Adrenal gland (tissue), 12 donors: ENCODE data around the gene DAZAP1. TPM values are rescaled to one million over a fixed set of nuclear protein-coding genes. Genes with fewer than 3 reads are reported as not detected.

Source experiments
- DNase-seq, 7 donors: peaks; one replicate each; pipeline ENCODE4 v3.0.0-alpha.2; 2019 to 2020
- H3K27ac ChIP-seq, 5 donors: fragments of 200-600 bp; sonication (generic) in 4 of 5; 1 replicate in 3 of 5; 2 replicates in 2 of 5; pipeline versions ENCODE4 v1.5.1 to v1.8.0; 2016 to 2020; ENCODE audit warnings: mild to moderate bottlenecking in 1 of 5
- H3K27me3 ChIP-seq: fragments of 200-600 bp; 2 replicates; pipeline ENCODE4 v1.8.0; 2021
- H3K36me3 ChIP-seq, 2 donors: fragments of 200-600 bp; replicated peaks in 1 of 2; 1 replicate in 1 of 2; 2 replicates in 1 of 2; pipeline versions ENCODE4 v1.5.1 to v1.8.0; 2018 to 2022
- H3K4me1 ChIP-seq, 2 donors: fragments of 200-600 bp; replicated peaks in 1 of 2; 1 replicate in 1 of 2; 2 replicates in 1 of 2; pipeline versions ENCODE4 v1.5.1 to v1.8.0; 2018 to 2021
- H3K4me3 ChIP-seq, 4 donors: fragments of 200-600 bp; sonication (generic) in 3 of 4; one replicate each; pipeline ENCODE4 v1.5.1; 2016 to 2018
- H3K9me3 ChIP-seq, 3 donors: fragments of 200-600 bp; sonication (generic) in 1 of 3; replicated peaks in 1 of 3; 1 replicate in 2 of 3; 2 replicates in 1 of 3; pipeline versions ENCODE4 v1.5.1 to v1.8.0; 2016 to 2021
- POLR2A ChIP-seq, 2 donors: fragments of 450-650 bp; IDR thresholded peaks; one replicate each; pipeline ENCODE4 v1.6.1; 2017; ENCODE audit warnings: antibody characterized with exemption in 2 of 2, mild to moderate bottlenecking in 2 of 2, moderate library complexity in 1 of 2
- WGBS, 4 donors: extraction: QIAGEN DNeasy Blood & Tissue Kit in 2 of 4; methylation state at CpG; one replicate each; pipeline versions ENCODE4 v1.1.5 to v1.1.7; 2013 to 2017; 5-methylcytosine and 5-hydroxymethylcytosine counted together
- intact Hi-C, 2 donors: fragments of 100-400 bp; cut with DNase I; formaldehyde crosslinking; loops; one replicate each; pipeline versions ENCODE4 v1.14.1 to v1.15.0; 2022 to 2023
- polyA plus RNA-seq, 3 donors: library from polyadenylated mRNA; stranded (reverse); fragments of 200-250 nt in 2 of 3; fragments of 350-450 nt in 1 of 3; fragmentation: Illumina TruSeq in 1 of 3; extraction: RNeasy Lipid Tissue Mini Kit (QIAGEN cat#74804) in 1 of 3; gene quantifications; one replicate each; pipeline ENCODE4 v1.2.3, GENCODE V29; 2013 to 2014
- total RNA-seq, 9 donors: library from RNA; depleted of rRNA in 4 of 9; stranded (reverse); fragments of >200 nt in 4 of 9; fragments of 120-200 nt in 1 of 9; fragmentation: NEBNext Ultra II Directional in 1 of 9; extraction: Animal tissue kit (Norgen Biotek cat#: 25700) in 1 of 9; gene quantifications; one replicate each; pipeline versions ENCODE4 v1.1.0 to v1.2.4, GENCODE V29; 2013 to 2023
- TF ChIP-seq, protein P1 (sequence below), 6 experiments: fragments of 450-650 bp in 4 of 6; fragments of 200-600 bp in 2 of 6; sonication (generic) in 1 of 6; IDR thresholded peaks; 1 replicate in 5 of 6; 2 replicates in 1 of 6; pipeline versions ENCODE4 v1.5.1 to v1.8.0; 2016 to 2021; ENCODE audit warnings: antibody characterized with exemption in 6 of 6, mild to moderate bottlenecking in 2 of 6, moderate library complexity in 1 of 6
- donor health status: healthy with polysubstance abuse.
- donor health status: Bipolar disorder and iron deficiency.
- donor health status: DM: yes; HTN: yes; CAD: no.
- donor health status: DM: no; HTN: no; CAD: no.
- donor health status: DM: no; HTN: no; CAD: no.
- donor health status: DM: yes; HTN: yes; CAD: no.

Gene DAZAP1
- total and polyA plus RNA-seq, 12 donors, result 11.5 to 117 (median 53.1) TPM

DNA sequence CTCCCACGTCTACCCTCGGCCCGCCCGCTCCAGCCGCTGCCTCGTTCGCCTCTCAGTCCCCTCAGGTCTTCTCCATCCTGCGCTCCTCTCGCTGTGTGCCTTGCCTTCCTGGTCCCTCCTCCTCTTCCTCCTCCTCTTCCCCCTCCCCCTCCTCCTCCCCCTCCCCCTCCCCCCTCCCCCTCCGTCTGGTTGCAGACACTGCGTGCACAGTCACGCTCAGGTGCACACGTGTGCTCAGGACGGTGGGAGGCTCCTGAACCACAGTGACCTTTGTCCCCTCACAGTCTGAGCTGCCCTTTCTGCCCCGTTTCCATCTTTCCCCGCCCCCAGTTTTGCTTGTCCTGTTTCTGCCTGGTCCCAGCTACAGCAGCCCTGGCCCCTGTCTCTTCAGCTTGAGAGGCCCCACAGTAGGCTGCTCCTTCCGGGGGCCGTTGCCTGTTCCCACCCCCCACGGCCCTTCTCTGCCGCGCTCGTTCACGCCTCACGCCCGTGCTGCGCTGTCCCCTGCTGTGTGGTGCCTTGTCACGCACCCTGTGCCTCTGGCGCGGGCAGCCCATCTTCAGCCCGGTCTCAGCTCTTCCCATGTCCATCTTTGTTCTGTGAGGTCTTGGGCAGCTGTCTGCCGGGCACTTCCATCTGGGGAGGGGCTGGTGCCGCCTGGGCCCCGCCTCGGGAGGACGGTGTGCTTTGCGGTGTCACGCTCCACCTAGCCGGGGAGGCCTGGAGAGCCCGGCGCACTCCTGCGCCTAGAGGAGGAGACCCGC lies 17.0 kb downstream of the DAZAP1 start:
- H3K4me3 ChIP-seq, result no peak overlapping the region
- peaks cover 8 to 35% of the 10 kb centered on the region in 2 donors for H3K4me1 ChIP-seq
- TF ChIP-seq, protein P1, sequence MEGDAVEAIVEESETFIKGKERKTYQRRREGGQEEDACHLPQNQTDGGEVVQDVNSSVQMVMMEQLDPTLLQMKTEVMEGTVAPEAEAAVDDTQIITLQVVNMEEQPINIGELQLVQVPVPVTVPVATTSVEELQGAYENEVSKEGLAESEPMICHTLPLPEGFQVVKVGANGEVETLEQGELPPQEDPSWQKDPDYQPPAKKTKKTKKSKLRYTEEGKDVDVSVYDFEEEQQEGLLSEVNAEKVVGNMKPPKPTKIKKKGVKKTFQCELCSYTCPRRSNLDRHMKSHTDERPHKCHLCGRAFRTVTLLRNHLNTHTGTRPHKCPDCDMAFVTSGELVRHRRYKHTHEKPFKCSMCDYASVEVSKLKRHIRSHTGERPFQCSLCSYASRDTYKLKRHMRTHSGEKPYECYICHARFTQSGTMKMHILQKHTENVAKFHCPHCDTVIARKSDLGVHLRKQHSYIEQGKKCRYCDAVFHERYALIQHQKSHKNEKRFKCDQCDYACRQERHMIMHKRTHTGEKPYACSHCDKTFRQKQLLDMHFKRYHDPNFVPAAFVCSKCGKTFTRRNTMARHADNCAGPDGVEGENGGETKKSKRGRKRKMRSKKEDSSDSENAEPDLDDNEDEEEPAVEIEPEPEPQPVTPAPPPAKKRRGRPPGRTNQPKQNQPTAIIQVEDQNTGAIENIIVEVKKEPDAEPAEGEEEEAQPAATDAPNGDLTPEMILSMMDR (IDR thresholded peaks at IDR 0.05), result no peak
- no peak for TF ChIP-seq POLR2A (IDR thresholded peaks at IDR 0.05)
- no peaks in the 10 kb centered on the region for H3K27me3 ChIP-seq
- peaks cover 0 to 73% of the 10 kb centered on the region in 2 donors for H3K36me3 ChIP-seq
- intact Hi-C loops, result no loop called here
- WGBS, 4 donors, result 82 to 87% (median 84%) methylated on average over 34 to 41 of the region's 42 CpGs
- peak overlapping the region in 2 of 5 donors; percentile 55 to 68 for H3K27ac ChIP-seq
- DNase-seq, result no peak
- no peaks in the 10 kb centered on the region for H3K9me3 ChIP-seq

DNA sequence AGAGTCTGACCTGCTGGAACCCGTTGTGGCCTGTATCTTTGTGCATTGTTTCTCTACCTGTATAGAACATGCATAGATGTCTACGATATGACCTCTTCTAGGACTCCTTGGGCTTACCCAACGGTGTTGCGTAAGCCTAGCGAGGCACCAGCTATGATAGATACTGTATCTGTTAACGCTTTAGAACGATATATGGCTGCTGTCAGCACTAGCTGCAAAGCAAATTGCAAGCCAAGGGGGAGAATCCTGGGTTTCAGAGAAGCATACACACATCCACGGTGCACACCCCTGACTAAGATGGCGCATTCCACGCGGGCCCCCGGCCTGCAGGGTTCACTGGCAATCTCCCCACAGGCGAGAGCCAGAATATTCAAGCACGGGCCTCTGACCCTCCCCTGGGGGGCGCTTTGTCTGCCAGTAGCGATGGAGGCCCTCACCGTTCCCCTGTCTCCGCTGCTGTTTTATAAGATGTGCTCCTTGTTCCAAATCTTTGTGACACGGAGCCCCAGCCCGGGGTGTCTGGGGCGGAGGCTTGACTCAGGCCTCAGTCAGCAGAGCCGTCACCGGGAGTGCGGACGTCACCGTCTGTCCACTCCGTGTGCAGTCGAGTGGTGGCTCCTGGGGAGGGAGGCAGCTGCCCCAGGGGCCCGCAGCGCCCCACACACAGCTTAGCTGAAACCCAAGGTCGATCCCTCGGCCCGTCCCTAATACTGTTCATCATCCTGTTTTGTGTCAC lies 17.9 kb downstream of the DAZAP1 start:
- 49 to 81% (median 61%) methylated on average over 19 to 33 of the region's 33 CpGs for WGBS, 4 donors
- DNase-seq, result peak; percentile 66 to 92 (median 78)
- TF ChIP-seq, protein P1 (IDR thresholded peaks at IDR 0.05), result no peak
- TF ChIP-seq POLR2A (IDR thresholded peaks at IDR 0.05), result peak in 1 of 2 donors; percentile 62
- Histone ChIP-seq H3K4me1 (peaks cover 8 to 41% of the 10 kb centered on the region in 2 donors), H3K4me3 (no peak overlapping the region), H3K9me3 (no peaks in the 10 kb centered on the region), H3K27me3 (no peaks in the 10 kb centered on the region), H3K27ac (peak overlapping the region in 3 of 5 donors; percentile 20 to 71 (median 68)), H3K36me3 (peaks cover 0 to 78% of the 10 kb centered on the region in 2 donors)
- intact Hi-C loops, result no loop called here

DNA sequence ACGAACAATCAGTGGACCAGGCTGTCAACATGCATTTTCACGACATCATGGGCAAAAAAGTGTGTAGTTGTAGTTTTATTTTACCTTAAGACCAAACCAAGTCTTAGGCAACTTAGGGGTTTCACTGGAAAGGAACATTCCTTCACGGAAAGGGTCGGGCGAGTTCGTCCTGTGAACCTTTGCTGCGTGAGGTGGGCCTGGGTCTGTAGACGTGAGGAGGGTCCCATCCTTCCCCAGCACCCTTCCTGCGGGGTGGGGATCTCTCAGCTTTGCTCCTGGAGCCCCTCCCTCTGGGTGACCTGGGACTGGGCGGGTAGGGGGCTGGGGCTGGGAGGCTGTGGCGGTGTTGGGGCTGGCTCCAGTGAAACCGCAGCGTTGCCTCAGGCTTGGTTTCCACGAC lies 18.5 kb downstream of the DAZAP1 start:
- intact Hi-C loops, result no loop called here
- Histone ChIP-seq H3K9me3 (no peaks in the 10 kb centered on the region), H3K27ac (peak overlapping the region in 2 of 5 donors; percentile 68 to 71), H3K4me3 (no peak overlapping the region), H3K36me3 (peaks cover 0 to 78% of the 10 kb centered on the region in 2 donors), H3K27me3 (no peaks in the 10 kb centered on the region), H3K4me1 (peaks cover 8 to 41% of the 10 kb centered on the region in 2 donors)
- 81 to 92% (median 84%) methylated on average over 9 to 14 of the region's 14 CpGs for WGBS, 4 donors
- TF ChIP-seq POLR2A (IDR thresholded peaks at IDR 0.05), result no peak
- TF ChIP-seq, protein P1 (IDR thresholded peaks at IDR 0.05), result no peak
- DNase-seq, result no peak

DNA sequence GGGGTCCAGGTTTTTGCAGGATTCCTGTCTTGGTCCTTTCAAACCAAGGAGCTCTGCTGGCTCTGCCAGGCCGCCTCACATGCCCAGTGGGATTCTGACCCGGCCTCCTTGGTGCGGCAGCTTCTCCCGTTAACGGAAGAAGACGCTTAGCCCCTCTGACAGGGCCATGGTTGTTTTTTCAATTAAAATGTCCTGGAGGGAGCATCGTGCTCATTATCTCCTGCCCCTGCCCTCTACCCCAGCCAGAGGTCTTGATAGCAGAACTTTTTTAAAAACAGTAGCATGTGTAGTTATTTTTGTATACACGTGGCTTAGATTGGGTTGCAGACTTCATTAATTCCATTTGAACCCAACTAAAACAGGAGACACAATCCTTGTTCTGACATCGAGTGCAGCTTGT lies 19.4 kb downstream of the DAZAP1 start:
- Histone ChIP-seq H3K4me1 (peaks cover 8 to 37% of the 10 kb centered on the region in 2 donors), H3K9me3 (no peaks in the 10 kb centered on the region), H3K27me3 (no peaks in the 10 kb centered on the region), H3K27ac (no peak overlapping the region), H3K36me3 (peaks cover 0 to 78% of the 10 kb centered on the region in 2 donors), H3K4me3 (no peak overlapping the region)
- TF ChIP-seq, protein P1 (IDR thresholded peaks at IDR 0.05), result no peak
- no peak for TF ChIP-seq POLR2A (IDR thresholded peaks at IDR 0.05)
- 82 to 91% (median 87%) methylated on average over 8 to 9 of the region's 9 CpGs for WGBS, 4 donors
- intact Hi-C loops, result no loop called here
- no peak for DNase-seq
